ENCODE results near the gene ZNF777.

The ZNF777 gene

GRCh38 chr7:149490083-149490760 is 29.4 kb upstream of the ZNF777 start:
- H3K27ac ChIP-seq = peak overlapping the region; percentile 29
- TF ChIP-seq CTCF (IDR thresholded peaks at IDR 0.05) = no peak

DNA sequence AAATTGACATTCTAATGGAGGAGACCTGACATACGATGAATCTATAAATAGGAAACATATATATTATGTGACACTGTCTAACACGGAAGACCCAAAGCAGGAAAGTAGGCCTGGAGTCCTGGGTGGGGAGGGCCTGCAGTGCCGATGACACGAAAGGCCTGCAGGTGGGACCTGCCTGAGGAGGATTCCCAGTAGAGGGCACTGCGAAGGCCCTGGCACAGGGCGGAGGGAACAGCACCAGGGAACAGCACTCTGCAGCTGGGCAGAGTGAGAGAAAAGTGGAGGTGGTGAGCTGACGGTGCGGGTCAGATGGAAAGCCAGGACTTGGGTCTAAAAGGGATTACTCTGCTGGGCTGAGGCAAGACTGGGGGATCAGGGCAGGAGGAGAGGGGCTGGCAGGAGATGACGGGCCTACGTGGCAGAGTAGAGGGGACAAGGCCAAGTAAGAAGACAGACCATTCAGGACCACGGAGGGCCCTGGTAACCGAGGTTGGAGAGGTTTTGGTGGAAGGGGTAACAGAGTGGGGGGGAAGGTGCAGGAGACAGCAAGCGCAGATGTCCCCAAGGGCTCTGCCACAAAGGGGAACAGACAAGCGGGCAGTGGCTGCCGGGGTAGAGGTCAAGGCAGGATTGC is 28.6 kb upstream of the ZNF777 start:
- TF ChIP-seq CTCF (IDR thresholded peaks at IDR 0.05) (peak; percentile 85), ZFX (IDR thresholded peaks at IDR 0.05; ENCODE audit: borderline replicate concordance) (no peak)
- peak overlapping the region; percentile 29 for H3K27ac ChIP-seq

DNA sequence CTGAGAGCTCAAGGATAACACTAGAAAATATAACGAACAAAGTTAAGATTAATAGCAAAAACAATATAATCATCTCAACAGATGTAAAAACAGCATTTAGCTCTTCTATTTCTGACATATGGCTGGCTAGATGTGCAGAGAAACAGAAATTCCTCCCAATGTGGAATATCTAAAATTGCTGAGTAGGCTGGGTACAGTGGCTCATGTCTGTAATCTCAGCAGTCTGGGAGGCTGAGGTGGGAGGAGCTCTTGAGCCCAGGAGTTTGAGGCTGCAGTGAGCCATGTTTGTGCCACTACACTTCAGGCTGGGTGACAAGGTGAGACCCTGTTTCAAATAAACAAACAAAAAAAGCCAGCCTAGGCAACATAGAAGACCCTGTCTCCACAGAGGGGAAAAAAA is 18.7 kb upstream of the ZNF777 start:
- no peak for TF ChIP-seq CTCF (IDR thresholded peaks at IDR 0.05)
- no peak for TF ChIP-seq ZFX (IDR thresholded peaks at IDR 0.05; ENCODE audit: borderline replicate concordance)
- H3K27ac ChIP-seq = no peak overlapping the region

GRCh38 chr7:149478754-149479153 is 17.9 kb upstream of the ZNF777 start:
- no peak for TF ChIP-seq ZFX (IDR thresholded peaks at IDR 0.05; ENCODE audit: borderline replicate concordance)
- TF ChIP-seq CTCF (IDR thresholded peaks at IDR 0.05) = no peak
- no peak overlapping the region for H3K27ac ChIP-seq

- TF ChIP-seq ZFX (IDR thresholded peaks at IDR 0.05; ENCODE audit: borderline replicate concordance) (no peak), CTCF (IDR thresholded peaks at IDR 0.05) (no peak)
- H3K27ac ChIP-seq = no peak overlapping the region
Observed at GRCh38 chr7:149477494-149478443, 16.9 kb upstream of the ZNF777 start.

GRCh38 chr7:149476791-149477190 is 15.9 kb upstream of the ZNF777 start:
- TF ChIP-seq ZFX (IDR thresholded peaks at IDR 0.05; ENCODE audit: borderline replicate concordance) = no peak
- no peak for TF ChIP-seq CTCF (IDR thresholded peaks at IDR 0.05)
- H3K27ac ChIP-seq = no peak overlapping the region

All from 22Rv1 (cell line).